ENCODE results near the gene RNF223.
"Not testable (repeated sequence)": the region's sequence is repeated elsewhere in the genome, so short reads cannot be mapped to it uniquely, and the experiment has no call there.

RNF223 gene

GRCh38 chr1:1085911-1086841, 12.1 kb upstream of the RNF223 start:
- no peak for DNase-seq

- DNase-seq = no peak
Observed at GRCh38 chr1:1085171-1085841, 11.2 kb upstream of the RNF223 start.

- DNase-seq = no peak
Observed at GRCh38 chr1:1084372-1085170, 10.5 kb upstream of the RNF223 start.

- DNase-seq = no peak
Observed at GRCh38 chr1:1083416-1084371, 9.6 kb upstream of the RNF223 start.

GRCh38 chr1:1082776-1083415, 8.8 kb upstream of the RNF223 start:
- DNase-seq = no peak

GRCh38 chr1:1082239-1082775, 8.2 kb upstream of the RNF223 start:
- DNase-seq = no peak

GRCh38 chr1:1081311-1082238, 7.5 kb upstream of the RNF223 start:
- DNase-seq = no peak

- no peak for DNase-seq
Observed at GRCh38 chr1:1080951-1081310, 6.8 kb upstream of the RNF223 start.

GRCh38 chr1:1080122-1080757, 6.1 kb upstream of the RNF223 start:
- no peak for DNase-seq

GRCh38 chr1:1079408-1080121, 5.5 kb upstream of the RNF223 start:
- DNase-seq = peak; percentile 55

- DNase-seq = not testable (repeated sequence)
Observed at GRCh38 chr1:1077396-1077795, 3.3 kb upstream of the RNF223 start.

GRCh38 chr1:1075148-1075935, 1.2 kb upstream of the RNF223 start:
- no peak for DNase-seq

GRCh38 chr1:1074631-1075147, 583 bp upstream of the RNF223 start:
- no peak for DNase-seq

GRCh38 chr1:1072849-1073742, 1.0 kb downstream of the RNF223 start:
- DNase-seq = no peak

GRCh38 chr1:1072299-1072848, 1.7 kb downstream of the RNF223 start:
- DNase-seq = no peak

GRCh38 chr1:1071486-1072298, 2.4 kb downstream of the RNF223 start:
- DNase-seq = no peak

All from DMS79 (cell line).